GM12801 (cell line): ENCODE data around the gene LYPLAL1.

Experiments used
- CTCF ChIP-seq: IDR thresholded peaks from one replicate; pipeline ENCODE4 v1.5.1; 2011; ENCODE audit warnings: control low read depth; ENCODE audit not compliant: insufficient read length; ENCODE audit errors: extremely low read depth

Gene LYPLAL1

GRCh38 chr1:219236933-219237610, 63.4 kb downstream of the LYPLAL1 start:
- no peak for TF ChIP-seq CTCF

- no peak for TF ChIP-seq CTCF
Measured at GRCh38 chr1:219239518-219239917, 65.8 kb downstream of the LYPLAL1 start.

GRCh38 chr1:219244864-219245263, 71.2 kb downstream of the LYPLAL1 start:
- TF ChIP-seq CTCF, result no peak

GRCh38 chr1:219247441-219247840, 73.8 kb downstream of the LYPLAL1 start:
- TF ChIP-seq CTCF, result no peak

GRCh38 chr1:219257751-219258150, 84.1 kb downstream of the LYPLAL1 start:
- TF ChIP-seq CTCF, result no peak

- TF ChIP-seq CTCF, result no peak
Measured at GRCh38 chr1:219261454-219261853, 87.8 kb downstream of the LYPLAL1 start.
